Fibroblast of lung (primary cell): ENCODE results near the gene MTA2.

Source experiments
- EZH2 ChIP-seq: IDR thresholded peaks from 2 replicates; pipeline ENCODE4 v1.5.1; 2012; ENCODE audit warnings: low read length, control low read depth, mild to moderate bottlenecking; ENCODE audit errors: missing control alignments
- TF ChIP-seq, protein P1 (sequence below), 2 donors: IDR thresholded peaks in 1 of 2; conservative IDR thresholded peaks in 1 of 2; 1 replicate in 1 of 2; 2 replicates in 1 of 2; pipeline ENCODE4 v1.5.1; 2011 to 2012; ENCODE audit warnings: low read length in 2 of 2, control low read depth in 1 of 2, inconsistent platforms in 1 of 2, low read depth in 1 of 2, mild to moderate bottlenecking in 1 of 2

DNA sequence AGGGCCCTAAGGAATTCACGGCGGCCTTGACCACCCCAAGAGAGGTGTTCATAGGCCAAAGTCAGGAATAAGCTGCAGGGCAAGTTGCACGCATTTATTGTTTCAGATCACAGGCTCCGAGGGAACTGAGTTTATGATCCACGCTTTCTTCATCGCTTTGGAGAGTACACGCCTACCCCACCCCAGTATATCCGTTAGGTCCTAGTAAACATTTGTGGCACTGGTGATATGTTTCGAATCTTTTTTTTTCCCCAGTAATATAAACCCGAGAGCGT, 43.9 kb upstream of the MTA2 start:
- TF ChIP-seq, protein P1, sequence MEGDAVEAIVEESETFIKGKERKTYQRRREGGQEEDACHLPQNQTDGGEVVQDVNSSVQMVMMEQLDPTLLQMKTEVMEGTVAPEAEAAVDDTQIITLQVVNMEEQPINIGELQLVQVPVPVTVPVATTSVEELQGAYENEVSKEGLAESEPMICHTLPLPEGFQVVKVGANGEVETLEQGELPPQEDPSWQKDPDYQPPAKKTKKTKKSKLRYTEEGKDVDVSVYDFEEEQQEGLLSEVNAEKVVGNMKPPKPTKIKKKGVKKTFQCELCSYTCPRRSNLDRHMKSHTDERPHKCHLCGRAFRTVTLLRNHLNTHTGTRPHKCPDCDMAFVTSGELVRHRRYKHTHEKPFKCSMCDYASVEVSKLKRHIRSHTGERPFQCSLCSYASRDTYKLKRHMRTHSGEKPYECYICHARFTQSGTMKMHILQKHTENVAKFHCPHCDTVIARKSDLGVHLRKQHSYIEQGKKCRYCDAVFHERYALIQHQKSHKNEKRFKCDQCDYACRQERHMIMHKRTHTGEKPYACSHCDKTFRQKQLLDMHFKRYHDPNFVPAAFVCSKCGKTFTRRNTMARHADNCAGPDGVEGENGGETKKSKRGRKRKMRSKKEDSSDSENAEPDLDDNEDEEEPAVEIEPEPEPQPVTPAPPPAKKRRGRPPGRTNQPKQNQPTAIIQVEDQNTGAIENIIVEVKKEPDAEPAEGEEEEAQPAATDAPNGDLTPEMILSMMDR (conservative IDR thresholded peaks at IDR 0.05 in 1 of 2, IDR thresholded peaks at IDR 0.05 in 1 of 2; ENCODE audit: low read depth in 1 of 2, low read length in 2 of 2): no peak
- TF ChIP-seq EZH2: no peak
